HepG2 (cell line): ENCODE data around the gene SLC12A1. TPM values are rescaled to one million over a fixed set of nuclear protein-coding genes. Genes with fewer than 3 reads are reported as not detected.

Experiments used
- ATAC-seq: fragments of 200-7000 bp; cut with Tn5 transposase; 3 replicates; pipeline ENCODE4 v1.9.1; 2020; ENCODE audit warnings: mild to moderate bottlenecking, moderate library complexity
- BruUV-seq: library from RNA; stranded (reverse); fragments of 400-500 nt; replicated peaks from 2 replicates; lab custom pipeline; 2021; lab: Mats Ljungman, UMichigan
- CTCF ChIA-PET: fragments of 300-600 bp; formaldehyde crosslinking; extraction: SDS; loops from one replicate; lab custom pipeline; 2021; ENCODE audit warnings: low total read pairs, inconsistent platforms, low intra/inter-chr PET ratio; lab: Yijun Ruan, JAX
- POLR2A ChIA-PET: fragments of 350-600 bp; sonication (Branson Sonifier 250); formaldehyde crosslinking; loops from one replicate; lab custom pipeline; 2020; ENCODE audit warnings: antibody characterized with exemption, inconsistent platforms; lab: Yijun Ruan, JAX
- DNase-seq: peaks from one replicate; pipeline ENCODE4 v3.0.0-alpha.2; 2015; ENCODE audit warnings: low spot score
- FAIRE-seq: peaks from 3 replicates; lab custom pipeline; 2011; peaks lifted over from hg19 to GRCh38; lab: Jason Lieb, UNC
- H2AFZ ChIP-seq: one replicate; pipeline ENCODE4 v1.6.1; 2011; ENCODE audit warnings: low read length, inconsistent platforms
- H3K27ac ChIP-seq: fragments of 300-600 bp; 3 replicates; pipeline ENCODE4 v1.8.0; 2011; ENCODE audit warnings: mixed run types, mild to moderate bottlenecking, mixed read lengths, low read length, inconsistent platforms; ENCODE audit not compliant: insufficient read depth; ENCODE audit errors: extremely low read length
- H3K27me3 ChIP-seq, 2 experiments: fragments of 200-600 bp in 1 of 2; 2 replicates in 1 of 2; 3 replicates in 1 of 2; pipeline versions ENCODE4 v1.6.0 to v1.8.0; 2011; ENCODE audit warnings: low read length in 2 of 2, mild to moderate bottlenecking in 2 of 2, moderate library complexity in 2 of 2, inconsistent platforms in 1 of 2; ENCODE audit not compliant: insufficient read depth in 2 of 2, control insufficient read depth in 1 of 2
- H3K36me3 ChIP-seq, 2 experiments: fragments of 200-600 bp in 1 of 2; replicated peaks in 1 of 2; 2 replicates in 1 of 2; 3 replicates in 1 of 2; pipeline versions ENCODE4 v1.5.1 to v1.8.0; 2011; ENCODE audit warnings: low read length in 2 of 2, inconsistent platforms in 1 of 2; ENCODE audit not compliant: insufficient read depth in 2 of 2, control insufficient read depth in 1 of 2
- H3K4me1 ChIP-seq: 2 replicates; pipeline ENCODE4 v1.5.1; 2012; ENCODE audit warnings: low read length, inconsistent platforms; ENCODE audit not compliant: insufficient read depth
- H3K4me2 ChIP-seq: 2 replicates; pipeline ENCODE4 v1.6.0; 2011; ENCODE audit warnings: low read depth, low read length, inconsistent platforms
- H3K4me3 ChIP-seq, 3 experiments: fragments of 200-600 bp in 1 of 3; sonication (generic), shearing (Covaris generic) in 1 of 3; replicated peaks in 1 of 3; 2 replicates each; pipeline ENCODE4 v1.5.1; 2011 to 2016; ENCODE audit warnings: low read length in 3 of 3, inconsistent platforms in 2 of 3, low read depth in 2 of 3, mild to moderate bottlenecking in 2 of 3, control low read depth in 1 of 3, mixed read lengths in 1 of 3; ENCODE audit not compliant: insufficient read depth in 1 of 3
- H3K79me2 ChIP-seq: one replicate; pipeline ENCODE4 v1.6.1; 2011; ENCODE audit warnings: low read length, inconsistent platforms; ENCODE audit not compliant: insufficient read depth
- H3K9ac ChIP-seq: 2 replicates; pipeline ENCODE4 v1.6.0; 2011; ENCODE audit warnings: mild to moderate bottlenecking, low read depth, low read length, inconsistent platforms; ENCODE audit not compliant: insufficient read depth
- H3K9me3 ChIP-seq: 2 replicates; pipeline ENCODE4 v1.5.1; 2012; ENCODE audit warnings: mild to moderate bottlenecking, low read length
- H4K20me1 ChIP-seq: 2 replicates; pipeline ENCODE4 v1.6.0; 2011; ENCODE audit warnings: inconsistent platforms, mild to moderate bottlenecking, low read length, moderate library complexity; ENCODE audit not compliant: insufficient read depth
- ESRRA ChIP-seq: sonication (generic); formaldehyde crosslinking; IDR thresholded peaks from 2 replicates; pipeline ENCODE4 v1.5.1; 2020; ENCODE audit warnings: mild to moderate bottlenecking, low read depth, missing genetic modification reagents
- KDM1A ChIP-seq: IDR thresholded peaks from 2 replicates; pipeline ENCODE4 v1.6.1; 2016; ENCODE audit warnings: missing compliant biosample characterization
- KDM4B ChIP-seq: sonication (generic); formaldehyde crosslinking; IDR thresholded peaks from 2 replicates; pipeline ENCODE4 v1.4.0; 2020; ENCODE audit warnings: missing genetic modification reagents
- NFE2L2 ChIP-seq: fragments of 150-350 bp; IDR thresholded peaks from 2 replicates; pipeline ENCODE4 v1.6.1; 2014; ENCODE audit warnings: low read length
- NR1H2 ChIP-seq: sonication (generic); formaldehyde crosslinking; IDR thresholded peaks from 2 replicates; pipeline ENCODE4 v1.8.1; 2022; ENCODE audit warnings: low read depth, missing genetic modification reagents, borderline replicate concordance
- PPARG ChIP-seq: conservative IDR thresholded peaks from 2 replicates; pipeline ENCODE4 v1.6.1; 2016; ENCODE audit warnings: missing biosample characterization, missing genetic modification reagents
- SRSF9 ChIP-seq: fragments of 200-400 bp; formaldehyde crosslinking; IDR thresholded peaks from 2 replicates; pipeline ENCODE4 v1.6.1; 2018; ENCODE audit warnings: borderline replicate concordance, mild to moderate bottlenecking, low read depth, low read length; ENCODE audit not compliant: insufficient read depth, poor library complexity, severe bottlenecking
- TOE1 ChIP-seq: sonication (generic); formaldehyde crosslinking; IDR thresholded peaks from 2 replicates; pipeline ENCODE4 v1.4.0; 2020; ENCODE audit warnings: mild to moderate bottlenecking, missing genetic modification reagents
- ZNF547 ChIP-seq: sonication (generic); formaldehyde crosslinking; IDR thresholded peaks from 2 replicates; pipeline ENCODE4 v1.5.1; 2020; ENCODE audit warnings: mild to moderate bottlenecking, missing genetic modification reagents
- ZSCAN21 ChIP-seq: sonication (generic); formaldehyde crosslinking; IDR thresholded peaks from 2 replicates; pipeline ENCODE4 v1.8.0; 2022; ENCODE audit warnings: mild to moderate bottlenecking, missing genetic modification reagents, moderate library complexity, borderline replicate concordance
- WGBS: methylation state at CpG from one replicate; pipeline ENCODE4 v1.1.6; 2017; ENCODE audit warnings: low lambda C conversion rate; 5-methylcytosine and 5-hydroxymethylcytosine counted together
- in situ Hi-C: cut with HindIII; loops from 2 replicates; pipeline ENCODE4 v1.10.0; 2017; ENCODE audit warnings: low pct_unique_long_range_greater_than_20kb; ENCODE audit not compliant: extremely low pct_ligation_motif_present
- intact Hi-C: fragments of 100-400 bp; cut with micrococcal nuclease; formaldehyde crosslinking; loops from one replicate; pipeline ENCODE4 v1.10.0; 2022; ENCODE audit not compliant: unreplicated experiment
- polyA plus RNA-seq, 8 experiments: library from polyadenylated mRNA; depleted of rRNA in 3 of 8; stranded (reverse) in 7 of 8; unstranded in 1 of 8; fragments of >200 nt; fragmentation: Illumina TruSeq in 4 of 8; extraction: Trizol in 4 of 8; gene quantifications; 2 replicates each; pipeline versions ENCODE4 v1.2.1 to v1.2.3, GENCODE V29; 2011 to 2016; ENCODE audit warnings: low read depth in 4 of 8, missing spikeins in 1 of 8, mixed read lengths in 1 of 8; ENCODE audit not compliant: insufficient read depth in 1 of 8
- total RNA-seq, 5 experiments: library from RNA; depleted of rRNA; stranded (reverse); fragments of >200 nt; fragmentation: Illumina TruSeq; extraction: Trizol; gene quantifications; 2 replicates each; pipeline ENCODE4 v1.2.3, GENCODE V29; 2016; ENCODE audit warnings: low read depth in 1 of 5
- TF ChIP-seq, protein P1 (sequence below): sonication (generic); formaldehyde crosslinking; IDR thresholded peaks from 2 replicates; pipeline ENCODE4 v1.5.1; 2020; ENCODE audit warnings: missing genetic modification reagents, mild to moderate bottlenecking, borderline replicate concordance
- TF ChIP-seq, protein P2 (sequence below): sonication (generic); formaldehyde crosslinking; IDR thresholded peaks from 2 replicates; pipeline ENCODE4 v1.8.0; 2022; ENCODE audit warnings: missing genetic modification reagents, mild to moderate bottlenecking, moderate library complexity, borderline replicate concordance
- TF ChIP-seq, protein P3 (sequence below): sonication (generic); formaldehyde crosslinking; IDR thresholded peaks from 2 replicates; pipeline ENCODE4 v1.4.0; 2020; ENCODE audit warnings: missing genetic modification reagents

SLC12A1 gene
- total and polyA plus RNA-seq, 2 of the 13 experiments (the other 11 are each of a cell fraction or from before 2014, with no cell fraction given), result not detected

DNA sequence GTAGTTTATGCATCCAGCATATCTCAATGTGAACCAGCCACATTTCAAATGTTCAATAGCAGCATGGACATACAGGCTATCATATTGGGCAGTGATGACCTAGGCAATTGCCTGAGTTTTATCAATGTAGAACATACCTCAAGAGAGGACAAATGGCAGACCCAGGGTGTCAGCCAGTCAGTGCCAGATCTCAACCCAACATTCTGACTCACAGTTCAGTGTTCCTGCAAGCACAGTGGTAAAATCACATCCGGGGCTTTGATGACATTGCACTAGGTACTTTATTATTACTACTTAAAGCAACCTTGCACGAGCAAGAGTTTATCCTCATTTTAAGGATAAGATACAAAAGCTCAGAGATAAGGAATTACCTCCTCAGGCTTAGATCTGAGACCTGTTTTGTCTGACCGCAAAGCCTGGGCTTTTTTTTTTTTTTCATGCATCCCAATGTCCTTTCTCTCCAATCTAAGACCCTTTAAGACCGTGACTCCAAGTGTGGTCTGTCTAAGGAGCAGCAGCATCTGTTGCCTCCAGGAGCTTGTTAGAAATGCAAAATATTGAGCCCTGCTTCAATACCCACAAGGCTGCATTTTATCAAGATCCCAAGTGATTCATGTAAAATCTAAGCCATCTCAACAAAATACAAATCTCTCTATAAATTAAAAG lies 60.1 kb downstream of the SLC12A1 start:
- Histone ChIP-seq H3K79me2 (no peaks in the 10 kb centered on the region), H3K9ac (no peak overlapping the region), H3K4me2 (no peak overlapping the region), H2AFZ (no peak overlapping the region)
- intact Hi-C loops, result no loop called here
- CTCF ChIA-PET, result no interaction called here
- in situ Hi-C loops, result no loop called here
- no peak for ATAC-seq
- TF ChIP-seq KDM4B (CRISPR knock-in tag) (no peak), NFE2L2 (no peak), TOE1 (CRISPR knock-in tag) (no peak), SRSF9 (no peak), ZNF547 (CRISPR knock-in tag) (no peak), ZSCAN21 (no peak), NR1H2 (CRISPR knock-in tag) (no peak), ESRRA (CRISPR knock-in tag) (no peak), KDM1A (no peak), PPARG (CRISPR knock-in tag) (no peak)
- TF ChIP-seq, protein P1, sequence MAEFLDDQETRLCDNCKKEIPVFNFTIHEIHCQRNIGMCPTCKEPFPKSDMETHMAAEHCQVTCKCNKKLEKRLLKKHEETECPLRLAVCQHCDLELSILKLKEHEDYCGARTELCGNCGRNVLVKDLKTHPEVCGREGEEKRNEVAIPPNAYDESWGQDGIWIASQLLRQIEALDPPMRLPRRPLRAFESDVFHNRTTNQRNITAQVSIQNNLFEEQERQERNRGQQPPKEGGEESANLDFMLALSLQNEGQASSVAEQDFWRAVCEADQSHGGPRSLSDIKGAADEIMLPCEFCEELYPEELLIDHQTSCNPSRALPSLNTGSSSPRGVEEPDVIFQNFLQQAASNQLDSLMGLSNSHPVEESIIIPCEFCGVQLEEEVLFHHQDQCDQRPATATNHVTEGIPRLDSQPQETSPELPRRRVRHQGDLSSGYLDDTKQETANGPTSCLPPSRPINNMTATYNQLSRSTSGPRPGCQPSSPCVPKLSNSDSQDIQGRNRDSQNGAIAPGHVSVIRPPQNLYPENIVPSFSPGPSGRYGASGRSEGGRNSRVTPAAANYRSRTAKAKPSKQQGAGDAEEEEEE, result no peak
- TF ChIP-seq, protein P2, sequence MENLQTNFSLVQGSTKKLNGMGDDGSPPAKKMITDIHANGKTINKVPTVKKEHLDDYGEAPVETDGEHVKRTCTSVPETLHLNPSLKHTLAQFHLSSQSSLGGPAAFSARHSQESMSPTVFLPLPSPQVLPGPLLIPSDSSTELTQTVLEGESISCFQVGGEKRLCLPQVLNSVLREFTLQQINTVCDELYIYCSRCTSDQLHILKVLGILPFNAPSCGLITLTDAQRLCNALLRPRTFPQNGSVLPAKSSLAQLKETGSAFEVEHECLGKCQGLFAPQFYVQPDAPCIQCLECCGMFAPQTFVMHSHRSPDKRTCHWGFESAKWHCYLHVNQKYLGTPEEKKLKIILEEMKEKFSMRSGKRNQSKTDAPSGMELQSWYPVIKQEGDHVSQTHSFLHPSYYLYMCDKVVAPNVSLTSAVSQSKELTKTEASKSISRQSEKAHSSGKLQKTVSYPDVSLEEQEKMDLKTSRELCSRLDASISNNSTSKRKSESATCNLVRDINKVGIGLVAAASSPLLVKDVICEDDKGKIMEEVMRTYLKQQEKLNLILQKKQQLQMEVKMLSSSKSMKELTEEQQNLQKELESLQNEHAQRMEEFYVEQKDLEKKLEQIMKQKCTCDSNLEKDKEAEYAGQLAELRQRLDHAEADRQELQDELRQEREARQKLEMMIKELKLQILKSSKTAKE, result no peak
- TF ChIP-seq, protein P3, sequence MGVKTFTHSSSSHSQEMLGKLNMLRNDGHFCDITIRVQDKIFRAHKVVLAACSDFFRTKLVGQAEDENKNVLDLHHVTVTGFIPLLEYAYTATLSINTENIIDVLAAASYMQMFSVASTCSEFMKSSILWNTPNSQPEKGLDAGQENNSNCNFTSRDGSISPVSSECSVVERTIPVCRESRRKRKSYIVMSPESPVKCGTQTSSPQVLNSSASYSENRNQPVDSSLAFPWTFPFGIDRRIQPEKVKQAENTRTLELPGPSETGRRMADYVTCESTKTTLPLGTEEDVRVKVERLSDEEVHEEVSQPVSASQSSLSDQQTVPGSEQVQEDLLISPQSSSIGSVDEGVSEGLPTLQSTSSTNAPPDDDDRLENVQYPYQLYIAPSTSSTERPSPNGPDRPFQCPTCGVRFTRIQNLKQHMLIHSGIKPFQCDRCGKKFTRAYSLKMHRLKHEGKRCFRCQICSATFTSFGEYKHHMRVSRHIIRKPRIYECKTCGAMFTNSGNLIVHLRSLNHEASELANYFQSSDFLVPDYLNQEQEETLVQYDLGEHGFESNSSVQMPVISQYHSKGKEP, result no peak
- TF ChIP-seq, all 625 proteins: peak for 0
- Histone ChIP-seq H3K4me3 (no peak overlapping the region), H4K20me1 (no peaks in the 10 kb centered on the region), H3K4me1 (no peaks in the 10 kb centered on the region), H3K27ac (no peak overlapping the region), H3K9me3 (no peaks in the 10 kb centered on the region), H3K27me3 (peaks cover 0 to 7% of the 10 kb centered on the region in 2 experiments; a peak in 1 of 5 replicates), H3K36me3 (no peaks in the 10 kb centered on the region)
- BruUV-seq, result no TSS peak
- no peak for FAIRE-seq
- no peak for DNase-seq
- WGBS, result 5% methylated on average over 4 of the region's 4 CpGs
- POLR2A ChIA-PET, result no interaction called here
